Measurements from ENCODE around the gene FGF22.

DNA sequence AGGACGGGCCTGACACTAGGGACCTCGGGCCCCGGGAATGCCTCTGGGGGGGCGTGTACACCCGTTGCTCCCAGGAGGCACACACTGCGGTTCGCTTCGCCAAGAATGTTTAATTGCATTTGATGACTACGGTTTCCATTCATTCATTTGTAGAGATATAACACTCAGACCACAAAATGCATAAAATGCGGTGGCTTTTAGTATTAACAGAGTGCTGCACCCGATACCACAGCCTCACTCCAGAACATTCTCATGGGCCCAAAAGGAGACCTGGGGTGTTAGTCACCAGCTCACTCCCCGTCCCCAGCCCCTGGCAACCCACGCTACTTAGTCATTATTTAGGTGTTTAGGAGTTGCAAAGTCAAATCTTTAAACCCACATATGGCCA, 28.2 kb upstream of the FGF22 start:
- TF ChIP-seq, protein P1, sequence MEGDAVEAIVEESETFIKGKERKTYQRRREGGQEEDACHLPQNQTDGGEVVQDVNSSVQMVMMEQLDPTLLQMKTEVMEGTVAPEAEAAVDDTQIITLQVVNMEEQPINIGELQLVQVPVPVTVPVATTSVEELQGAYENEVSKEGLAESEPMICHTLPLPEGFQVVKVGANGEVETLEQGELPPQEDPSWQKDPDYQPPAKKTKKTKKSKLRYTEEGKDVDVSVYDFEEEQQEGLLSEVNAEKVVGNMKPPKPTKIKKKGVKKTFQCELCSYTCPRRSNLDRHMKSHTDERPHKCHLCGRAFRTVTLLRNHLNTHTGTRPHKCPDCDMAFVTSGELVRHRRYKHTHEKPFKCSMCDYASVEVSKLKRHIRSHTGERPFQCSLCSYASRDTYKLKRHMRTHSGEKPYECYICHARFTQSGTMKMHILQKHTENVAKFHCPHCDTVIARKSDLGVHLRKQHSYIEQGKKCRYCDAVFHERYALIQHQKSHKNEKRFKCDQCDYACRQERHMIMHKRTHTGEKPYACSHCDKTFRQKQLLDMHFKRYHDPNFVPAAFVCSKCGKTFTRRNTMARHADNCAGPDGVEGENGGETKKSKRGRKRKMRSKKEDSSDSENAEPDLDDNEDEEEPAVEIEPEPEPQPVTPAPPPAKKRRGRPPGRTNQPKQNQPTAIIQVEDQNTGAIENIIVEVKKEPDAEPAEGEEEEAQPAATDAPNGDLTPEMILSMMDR (IDR thresholded peaks at IDR 0.05) = no peak
- TF ChIP-seq EZH2 (IDR thresholded peaks at IDR 0.05; ENCODE audit: borderline replicate concordance, insufficient read depth, low read depth, low read length, poor library complexity, severe bottlenecking) = no peak

Measured in B cell (primary cell).